Endothelial cell of umbilical vein (primary cell): ENCODE results near the gene LLGL2. TPM values are rescaled to one million over a fixed set of nuclear protein-coding genes. Genes with fewer than 3 reads are reported as not detected.

ENCODE experiments used
- BruUV-seq: library from RNA; stranded (reverse); fragments of 400-500 nt; replicated peaks from 2 replicates; lab custom pipeline; 2021; lab: Mats Ljungman, UMichigan
- CTCF ChIA-PET: fragments of 300-600, 350-600 bp; sonication (Branson Sonifier 250); formaldehyde crosslinking; loops from one replicate; lab custom pipeline; 2021; ENCODE audit warnings: antibody characterized with exemption, inconsistent platforms; lab: Charles Lee
- POLR2A ChIA-PET: fragments of 300-600, 350-600 bp; sonication (Branson Sonifier 250); formaldehyde crosslinking; loops from one replicate; lab custom pipeline; 2021; ENCODE audit warnings: antibody characterized with exemption, inconsistent platforms; lab: Charles Lee
- DNase-seq: peaks from one replicate; pipeline ENCODE4 v3.0.0-alpha.2; 2011; ENCODE audit warnings: low read depth, low spot score
- FAIRE-seq: peaks from 2 replicates; lab custom pipeline; 2011; peaks lifted over from hg19 to GRCh38; lab: Jason Lieb, UNC
- H2AFZ ChIP-seq: 2 replicates; pipeline ENCODE4 v1.6.0; 2012; ENCODE audit warnings: low read depth, low read length, control low read depth, inconsistent platforms
- H3K27ac ChIP-seq: 2 replicates; pipeline ENCODE4 v1.5.1; 2011; ENCODE audit warnings: low read depth, mild to moderate bottlenecking, control low read depth, low read length, moderate library complexity; ENCODE audit not compliant: insufficient read depth
- H3K27me3 ChIP-seq, 2 experiments: 2 replicates each; pipeline versions ENCODE4 v1.6.0 to v1.6.1; 2011; ENCODE audit warnings: low read length in 2 of 2, mixed read lengths in 1 of 2; ENCODE audit not compliant: control insufficient read depth in 2 of 2, insufficient read depth in 2 of 2
- H3K36me3 ChIP-seq, 2 experiments: 2 replicates in 1 of 2; 3 replicates in 1 of 2; pipeline ENCODE4 v1.5.1; 2011; ENCODE audit warnings: low read length in 2 of 2, mild to moderate bottlenecking in 1 of 2, moderate library complexity in 1 of 2; ENCODE audit not compliant: control insufficient read depth in 2 of 2, insufficient read depth in 2 of 2; ENCODE audit errors: extremely low read depth in 1 of 2
- H3K4me1 ChIP-seq: 3 replicates; pipeline ENCODE4 v1.5.1; 2011; ENCODE audit warnings: mild to moderate bottlenecking, low read length; ENCODE audit not compliant: control insufficient read depth, insufficient read depth; ENCODE audit errors: extremely low read depth
- H3K4me2 ChIP-seq: 2 replicates; pipeline ENCODE4 v1.6.1; 2011; ENCODE audit warnings: low read length, control low read depth, mixed read lengths; ENCODE audit not compliant: insufficient read depth
- H3K4me3 ChIP-seq, 3 experiments: fragments of 200-600 bp in 1 of 3; sonication (generic), shearing (Covaris generic) in 1 of 3; replicated peaks in 1 of 3; 2 replicates each; pipeline ENCODE4 v1.5.1; 2011 to 2016; ENCODE audit warnings: control low read depth in 3 of 3, low read length in 3 of 3, mild to moderate bottlenecking in 2 of 3, inconsistent platforms in 1 of 3, low read depth in 1 of 3, moderate library complexity in 1 of 3; ENCODE audit not compliant: insufficient read depth in 1 of 3
- H3K79me2 ChIP-seq: 2 replicates; pipeline ENCODE4 v1.6.0; 2012; ENCODE audit warnings: low read length, inconsistent platforms; ENCODE audit not compliant: control insufficient read depth, insufficient read depth
- H3K9ac ChIP-seq: replicated peaks from 2 replicates; pipeline ENCODE3; 2011; ENCODE audit warnings: low read length, control low read depth; ENCODE audit not compliant: insufficient read depth; ENCODE audit errors: extremely low read depth
- H3K9me1 ChIP-seq: replicated peaks from 3 replicates; pipeline ENCODE4 v1.6.0; 2011; ENCODE audit warnings: mild to moderate bottlenecking, low read length; ENCODE audit not compliant: control insufficient read depth, insufficient read depth; ENCODE audit errors: extremely low read depth
- H3K9me3 ChIP-seq: replicated peaks from 2 replicates; pipeline ENCODE4 v1.5.1; 2012; ENCODE audit warnings: low read length, inconsistent platforms; ENCODE audit not compliant: control insufficient read depth, insufficient read depth
- H4K20me1 ChIP-seq: replicated peaks from 2 replicates; pipeline ENCODE3; 2011; ENCODE audit warnings: mild to moderate bottlenecking, low read length; ENCODE audit not compliant: control insufficient read depth, insufficient read depth; ENCODE audit errors: extremely low read depth
- CTCF ChIP-seq, 2 donors: IDR thresholded peaks; 1 replicate in 1 of 2; 2 replicates in 1 of 2; pipeline ENCODE4 v1.5.1; 2011; ENCODE audit warnings: low read length in 2 of 2, mild to moderate bottlenecking in 2 of 2, moderate library complexity in 2 of 2, control low read depth in 1 of 2, inconsistent platforms in 1 of 2, low read depth in 1 of 2; ENCODE audit not compliant: insufficient read depth in 1 of 2; ENCODE audit errors: extremely low read depth in 1 of 2
- EZH2 ChIP-seq: IDR thresholded peaks from 2 replicates; pipeline ENCODE4 v1.6.1; 2012; ENCODE audit warnings: borderline replicate concordance, low read depth, mild to moderate bottlenecking, moderate library complexity, low read length, inconsistent platforms; ENCODE audit not compliant: severe bottlenecking
- FOS ChIP-seq: IDR thresholded peaks from 2 replicates; pipeline ENCODE4 v1.6.1; 2011; ENCODE audit warnings: mild to moderate bottlenecking, low read length, moderate library complexity, borderline replicate concordance; ENCODE audit not compliant: insufficient read depth
- GATA2 ChIP-seq: IDR thresholded peaks from 2 replicates; pipeline ENCODE4 v1.7.0; 2011; ENCODE audit warnings: low read depth, mild to moderate bottlenecking, moderate library complexity, mixed read lengths, low read length; ENCODE audit not compliant: insufficient read length, insufficient read depth
- JUN ChIP-seq: IDR thresholded peaks from 2 replicates; pipeline ENCODE4 v1.6.1; 2011; ENCODE audit warnings: borderline replicate concordance, low read depth; ENCODE audit not compliant: insufficient read length, insufficient read depth
- MAX ChIP-seq: IDR thresholded peaks from 2 replicates; pipeline ENCODE4 v1.6.1; 2011; ENCODE audit not compliant: insufficient read depth, insufficient read length
- MYC ChIP-seq: IDR thresholded peaks from one replicate; pipeline ENCODE4 v1.6.1; 2011; ENCODE audit warnings: mild to moderate bottlenecking, low read depth, low read length
- POLR2A ChIP-seq: IDR thresholded peaks from 2 replicates; pipeline ENCODE4 v1.6.1; 2012; ENCODE audit warnings: low read depth, mild to moderate bottlenecking, control low read depth, low read length
- POLR2AphosphoS5 ChIP-seq: IDR thresholded peaks from 2 replicates; pipeline ENCODE4 v1.6.1; 2012; ENCODE audit warnings: low read depth, mild to moderate bottlenecking, control low read depth, low read length, moderate library complexity; ENCODE audit not compliant: insufficient read depth
- dilution Hi-C: fragments of 300-500 bp; cut with MboI; formaldehyde crosslinking; loops from one replicate; pipeline ENCODE4 v1.15.0; 2019; ENCODE audit warnings: low sequenced_read_pairs; ENCODE audit not compliant: extremely low pct_ligation_motif_present
- intact Hi-C: fragments of 100-400 bp; cut with micrococcal nuclease; formaldehyde crosslinking; loops from one replicate; pipeline ENCODE4 v1.10.0; 2022
- polyA plus RNA-seq, 4 experiments: library from polyadenylated mRNA; depleted of rRNA in 3 of 4; stranded (reverse) in 3 of 4; unstranded in 1 of 4; fragments of >200 nt; gene quantifications; 2 replicates each; pipeline versions ENCODE4 v1.2.1 to v1.2.3, GENCODE V29; 2011 to 2012; ENCODE audit warnings: missing spikeins in 1 of 4
- total RNA-seq: library from RNA; stranded (reverse); gene quantifications from 2 replicates; pipeline ENCODE4 v1.2.3, GENCODE V29; 2021

Gene LLGL2
- total and polyA plus RNA-seq, 2 donors (not counting 3 experiments of a cell fraction or from before 2014, with no cell fraction given), result 5.3 to 5.4 TPM

DNA sequence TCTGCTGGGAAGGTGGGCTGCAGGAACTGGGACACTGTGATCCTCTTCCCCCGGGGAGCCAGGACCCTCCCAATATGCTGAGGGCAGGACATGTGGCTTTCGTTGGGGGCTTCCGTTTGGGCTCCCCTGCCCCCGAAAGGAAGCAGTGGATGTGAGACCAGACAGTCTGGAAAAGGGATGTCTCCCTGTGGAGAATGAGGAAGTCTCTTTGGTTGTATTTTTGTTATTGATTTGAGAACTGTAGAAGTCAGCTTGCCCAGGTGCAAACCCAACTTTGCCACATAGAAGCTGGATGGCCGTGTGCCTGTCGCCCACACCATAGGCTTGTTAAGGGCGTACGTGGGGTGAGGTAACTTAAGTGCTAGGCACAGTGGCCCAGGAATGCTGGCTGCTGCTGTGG lies 18.8 kb downstream of the LLGL2 start:
- H3K9me3 ChIP-seq, result no peaks in the 10 kb centered on the region
- TF ChIP-seq FOS, result no peak
- no peak for TF ChIP-seq MAX
- TF ChIP-seq CTCF (IDR thresholded peaks at IDR 0.05; ENCODE audit: extremely low read depth in 1 of 2, insufficient read depth in 1 of 2, low read depth in 1 of 2, low read length in 2 of 2), result no peak
- no peak for TF ChIP-seq GATA2
- TF ChIP-seq POLR2AphosphoS5, result no peak
- TF ChIP-seq MYC, result no peak
- TF ChIP-seq EZH2, result no peak
- no peak for TF ChIP-seq JUN
- no peak for TF ChIP-seq POLR2A
- no peaks in the 10 kb centered on the region for H4K20me1 ChIP-seq
- no TSS peak for BruUV-seq
- no peak overlapping the region for H3K9ac ChIP-seq
- no peaks in the 10 kb centered on the region for H3K4me1 ChIP-seq
- H3K9me1 ChIP-seq, result no peaks in the 10 kb centered on the region
- ChIA-PET POLR2A (no interaction called here), CTCF (interaction anchor here (1.5 kb wide), 1 partner anchor 57 kb away, joined by 4 read pairs; no protein-coding TSS in a partner anchor)
- H3K27ac ChIP-seq, result no peak overlapping the region
- no peak overlapping the region for H3K4me2 ChIP-seq
- H3K27me3 ChIP-seq, result no peaks in the 10 kb centered on the region
- no peak for FAIRE-seq
- no peak overlapping the region for H3K4me3 ChIP-seq
- DNase-seq, result no peak
- no peaks in the 10 kb centered on the region for H3K79me2 ChIP-seq
- intact Hi-C loops, result no loop called here
- H2AFZ ChIP-seq, result no peak overlapping the region
- dilution Hi-C loops, result no loop called here
- H3K36me3 ChIP-seq, result no peaks in the 10 kb centered on the region
